Erythroblast (primary cell): Measurements from ENCODE around the gene NHS.
"Not testable (repeated sequence)": the region's sequence is repeated elsewhere in the genome, so short reads cannot be mapped to it uniquely, and the experiment has no call there.

Source experiments
- DNase-seq, 2 experiments: peaks; one replicate each; lab custom pipeline; 2025; lab: John Stamatoyannopoulos, UW
- GATA1 ChIP-seq: IDR thresholded peaks from 2 replicates; pipeline ENCODE4 v1.6.1; 2011; ENCODE audit warnings: low read depth, mild to moderate bottlenecking, control low read depth, low read length, moderate library complexity
- POLR2A ChIP-seq: IDR thresholded peaks from 2 replicates; pipeline ENCODE4 v1.6.1; 2011; ENCODE audit warnings: mild to moderate bottlenecking, low read length

The NHS gene

GRCh38 chrX:17567187-17567586 lies 192.2 kb downstream of the NHS start:
- no peak for TF ChIP-seq POLR2A
- no peak for TF ChIP-seq GATA1
- DNase-seq, result no peak

- no peak for DNase-seq
- TF ChIP-seq POLR2A (no peak), GATA1 (no peak)
These were observed 192.8 kb downstream of the NHS start for GRCh38 chrX:17567821-17568220.

- not testable (repeated sequence) for DNase-seq
These were observed 193.8 kb downstream of the NHS start for GRCh38 chrX:17568804-17569203.

GRCh38 chrX:17579026-17579425 lies 204.0 kb downstream of the NHS start:
- DNase-seq, result no peak
- TF ChIP-seq POLR2A (no peak), GATA1 (no peak)

GRCh38 chrX:17580539-17581152 lies 205.6 kb downstream of the NHS start:
- TF ChIP-seq POLR2A (no peak), GATA1 (no peak)
- DNase-seq, result no peak

- TF ChIP-seq GATA1 (no peak), POLR2A (no peak)
- no peak for DNase-seq
These were observed 206.6 kb downstream of the NHS start for GRCh38 chrX:17581641-17582040.

GRCh38 chrX:17584248-17584681 lies 209.3 kb downstream of the NHS start:
- TF ChIP-seq GATA1 (no peak), POLR2A (no peak)
- DNase-seq, result no peak

- TF ChIP-seq POLR2A (no peak), GATA1 (no peak)
- DNase-seq, result no peak
These were observed 210.0 kb downstream of the NHS start for GRCh38 chrX:17585006-17585405.

- TF ChIP-seq POLR2A (no peak), GATA1 (no peak)
- no peak for DNase-seq
These were observed 212.4 kb downstream of the NHS start for GRCh38 chrX:17587366-17587765.

- TF ChIP-seq POLR2A (no peak), GATA1 (no peak)
- DNase-seq, result no peak
These were observed 213.3 kb downstream of the NHS start for GRCh38 chrX:17588303-17588702.

- peak; percentile 9 to 54 for DNase-seq
- TF ChIP-seq GATA1, result no peak
- TF ChIP-seq POLR2A, result no peak
These were observed 216.1 kb downstream of the NHS start for GRCh38 chrX:17590892-17591740.

- TF ChIP-seq GATA1, result no peak
- no peak for TF ChIP-seq POLR2A
- DNase-seq, result peak in 1 of 2 experiments; percentile 36
These were observed 216.7 kb downstream of the NHS start for GRCh38 chrX:17591741-17592110.

- DNase-seq, result no peak
- no peak for TF ChIP-seq GATA1
- TF ChIP-seq POLR2A, result no peak
These were observed 217.1 kb downstream of the NHS start for GRCh38 chrX:17592117-17592516.

- DNase-seq, result no peak
- TF ChIP-seq POLR2A, result no peak
- no peak for TF ChIP-seq GATA1
These were observed 219.7 kb downstream of the NHS start for GRCh38 chrX:17594693-17595092.

- TF ChIP-seq POLR2A (no peak), GATA1 (no peak)
- DNase-seq, result no peak
These were observed 220.5 kb downstream of the NHS start for GRCh38 chrX:17595456-17596035.

GRCh38 chrX:17596061-17596460 lies 221.1 kb downstream of the NHS start:
- TF ChIP-seq GATA1 (no peak), POLR2A (no peak)
- DNase-seq, result no peak
